Ovary (tissue), 3 donors: ENCODE results near the gene CHD2.
"Not testable (repeated sequence)": the region's sequence is repeated elsewhere in the genome, so short reads cannot be mapped to it uniquely, and the experiment has no call there.

Source experiments
- CTCF ChIP-seq, 3 donors: fragments of 450-650 bp in 2 of 3; fragments of 200-600 bp in 1 of 3; IDR thresholded peaks; one replicate each; pipeline versions ENCODE4 v1.5.1 to v1.8.0; 2016 to 2022; ENCODE audit warnings: antibody characterized with exemption in 3 of 3, mild to moderate bottlenecking in 1 of 3
- EP300 ChIP-seq: sonication (generic); formaldehyde crosslinking; IDR thresholded peaks from one replicate; pipeline ENCODE4 v1.6.1; 2017; ENCODE audit warnings: antibody characterized with exemption
- POLR2A ChIP-seq: fragments of 450-650 bp; IDR thresholded peaks from one replicate; pipeline ENCODE4 v1.6.1; 2017; ENCODE audit warnings: antibody characterized with exemption, mild to moderate bottlenecking, moderate library complexity
- donor health status: DM: no; HTN: no; CAD: no.

DNA sequence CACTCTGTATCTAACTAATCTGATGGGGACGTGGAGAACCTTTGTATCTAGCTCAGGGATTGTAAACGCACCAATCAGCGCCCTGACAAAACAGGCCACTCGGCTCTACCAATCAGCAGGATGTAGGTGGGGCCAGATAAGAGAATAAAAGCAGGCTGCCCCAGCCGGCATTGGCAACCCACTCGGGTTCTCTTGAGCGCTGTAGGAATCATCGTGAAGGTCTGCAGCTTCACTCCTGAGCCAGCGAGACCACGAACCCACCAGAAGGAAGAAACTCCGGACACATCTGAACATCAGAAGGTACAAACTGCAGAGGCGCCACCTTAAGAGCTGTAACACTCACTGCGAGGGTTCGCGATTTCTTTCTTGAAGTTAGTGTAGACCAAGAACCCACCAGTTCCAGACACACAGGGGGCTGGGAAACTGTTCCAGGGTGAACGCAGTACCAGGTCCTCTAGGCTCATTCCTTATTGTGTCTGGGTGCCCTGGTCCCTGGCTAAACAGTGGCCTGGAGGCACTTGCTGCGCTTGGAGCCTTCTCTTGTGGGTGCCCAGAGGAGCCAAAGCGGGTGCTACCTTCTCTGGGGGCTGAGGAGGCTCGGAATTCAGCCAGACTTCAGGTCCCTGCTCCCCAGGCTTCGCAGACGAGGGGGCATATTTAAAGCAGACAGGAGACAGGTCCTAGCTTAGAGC lies 132.5 kb downstream of the CHD2 start:
- TF ChIP-seq CTCF (IDR thresholded peaks at IDR 0.05); POLR2A; EP300: not testable (repeated sequence)
